GM12864 (cell line): ENCODE measurements around the gene CHI3L2.

ENCODE experiments used
- DNase-seq: peaks from one replicate; pipeline ENCODE4 v3.0.0-alpha.2; 2011; ENCODE audit warnings: low read depth
- H3K4me3 ChIP-seq: 2 replicates; pipeline ENCODE4 v1.5.1; 2011; ENCODE audit warnings: mild to moderate bottlenecking, low read depth, low read length, control low read depth
- CTCF ChIP-seq: IDR thresholded peaks from 2 replicates; pipeline ENCODE4 v1.5.1; 2011; ENCODE audit warnings: low read depth, mild to moderate bottlenecking, moderate library complexity, low read length, control low read depth, inconsistent platforms; ENCODE audit errors: missing control alignments

Gene CHI3L2

DNA sequence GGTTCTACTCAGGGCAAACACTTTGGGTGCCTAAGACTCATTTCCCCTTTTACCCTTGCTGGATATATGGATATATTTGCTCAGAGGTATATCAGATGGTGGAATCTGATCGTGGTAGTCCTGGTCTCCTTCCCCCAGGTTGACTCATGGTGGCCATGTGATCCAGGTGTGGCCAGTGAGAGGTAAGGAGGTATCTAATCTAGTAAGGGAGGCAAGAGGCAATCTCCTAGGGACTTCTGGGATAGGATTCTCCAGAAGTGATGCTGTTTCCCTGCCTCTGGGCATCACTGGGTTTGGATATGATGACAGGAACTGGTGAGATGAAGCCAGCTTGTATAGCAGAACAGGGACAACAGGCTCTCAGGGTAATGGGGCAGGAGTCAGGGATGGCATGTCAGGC is 18.6 kb upstream of the CHI3L2 start:
- DNase-seq, result no peak
- no peak overlapping the region for H3K4me3 ChIP-seq
- no peak for TF ChIP-seq CTCF

GRCh38 chr1:111209622-111210021 is 17.9 kb upstream of the CHI3L2 start:
- no peak for DNase-seq
- TF ChIP-seq CTCF, result no peak
- no peak overlapping the region for H3K4me3 ChIP-seq

DNA sequence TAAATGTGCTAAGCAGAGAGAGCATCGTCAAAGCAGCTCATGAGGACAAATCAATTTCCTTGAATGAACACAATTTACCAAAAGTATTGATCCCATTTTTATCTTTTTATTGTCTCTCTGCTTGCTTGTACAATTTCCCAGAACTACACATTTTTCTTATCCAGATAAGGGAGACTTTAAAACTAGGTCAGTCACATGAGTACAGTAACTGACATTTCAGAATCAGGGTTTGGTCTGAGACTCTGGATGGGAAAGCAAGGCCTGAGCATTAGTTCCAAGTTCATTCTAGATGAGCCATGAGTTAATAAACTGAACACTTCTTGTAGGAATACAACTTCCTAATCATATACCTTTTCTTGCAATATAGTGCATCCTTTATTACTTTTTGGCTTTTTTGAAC is 15.6 kb upstream of the CHI3L2 start:
- H3K4me3 ChIP-seq, result no peak overlapping the region
- no peak for TF ChIP-seq CTCF
- DNase-seq, result no peak

DNA sequence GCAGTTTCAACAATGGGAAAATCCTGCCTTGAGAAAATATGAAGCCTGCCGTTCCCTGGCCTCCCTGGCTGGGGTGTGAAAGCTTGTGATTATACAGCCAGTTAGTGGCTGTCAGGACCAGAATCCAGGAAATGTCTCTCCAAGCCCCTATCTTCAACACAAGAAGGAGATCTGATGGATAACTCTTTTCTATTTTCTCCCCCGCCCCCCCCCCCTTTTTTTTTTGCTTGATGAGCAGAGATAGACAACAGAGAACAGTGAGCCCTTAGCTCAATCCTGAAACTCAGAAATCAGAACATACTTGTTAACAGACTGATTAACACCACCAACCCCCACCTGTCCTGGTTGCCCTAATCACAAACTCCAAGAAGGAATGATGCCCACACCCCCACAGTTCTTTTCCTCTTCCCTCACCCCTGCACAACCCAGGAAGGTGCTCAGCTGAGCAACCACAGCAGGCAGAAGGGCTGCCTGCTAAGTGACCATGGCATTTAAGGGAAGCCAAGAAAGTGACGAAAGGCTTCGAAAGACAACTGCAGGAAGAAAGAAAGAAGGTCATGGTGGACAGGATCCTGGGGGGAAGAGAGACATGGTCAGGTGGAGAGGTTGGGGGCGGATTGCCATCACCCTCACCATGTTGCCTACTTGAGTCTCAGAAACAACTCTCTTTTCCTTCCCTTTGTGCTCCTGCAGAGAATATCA is 14.7 kb upstream of the CHI3L2 start:
- TF ChIP-seq CTCF, result no peak
- no peak for DNase-seq
- no peak overlapping the region for H3K4me3 ChIP-seq

GRCh38 chr1:111213412-111213811 is 14.1 kb upstream of the CHI3L2 start:
- DNase-seq, result no peak
- no peak overlapping the region for H3K4me3 ChIP-seq
- TF ChIP-seq CTCF, result no peak

GRCh38 chr1:111214074-111214801 is 13.3 kb upstream of the CHI3L2 start:
- no peak for TF ChIP-seq CTCF
- peak; percentile 78 for DNase-seq
- no peak overlapping the region; the same call in 1 of the 2 replicates for H3K4me3 ChIP-seq
